Measurements from ENCODE around the gene TNFSF18.

TNFSF18 gene

GRCh38 chr1:173038875-173039554 is 11.7 kb downstream of the TNFSF18 start:
- DNase-seq = peak; percentile 3

- DNase-seq = no peak
Observed at GRCh38 chr1:173024543-173024942, 26.2 kb downstream of the TNFSF18 start.

DNA sequence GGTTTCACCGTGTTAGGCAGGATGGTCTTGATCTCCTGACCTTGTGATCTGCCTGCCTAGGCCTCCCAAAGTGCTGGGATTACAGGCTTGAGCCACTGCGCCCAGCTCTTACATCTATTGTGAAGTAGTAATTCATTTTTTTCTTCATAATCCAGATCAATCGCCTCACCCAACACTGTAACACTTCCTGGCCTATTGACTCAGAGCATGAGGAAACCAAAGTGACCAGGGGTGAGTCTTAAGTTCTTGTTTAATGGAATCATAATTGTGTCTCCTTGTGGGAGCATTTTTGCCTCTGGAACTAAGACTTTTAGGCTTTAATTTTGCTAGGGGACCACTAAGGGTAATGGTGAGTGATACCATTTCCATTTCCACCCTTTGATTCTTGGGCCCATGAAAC is 27.4 kb downstream of the TNFSF18 start:
- DNase-seq = no peak

DNA sequence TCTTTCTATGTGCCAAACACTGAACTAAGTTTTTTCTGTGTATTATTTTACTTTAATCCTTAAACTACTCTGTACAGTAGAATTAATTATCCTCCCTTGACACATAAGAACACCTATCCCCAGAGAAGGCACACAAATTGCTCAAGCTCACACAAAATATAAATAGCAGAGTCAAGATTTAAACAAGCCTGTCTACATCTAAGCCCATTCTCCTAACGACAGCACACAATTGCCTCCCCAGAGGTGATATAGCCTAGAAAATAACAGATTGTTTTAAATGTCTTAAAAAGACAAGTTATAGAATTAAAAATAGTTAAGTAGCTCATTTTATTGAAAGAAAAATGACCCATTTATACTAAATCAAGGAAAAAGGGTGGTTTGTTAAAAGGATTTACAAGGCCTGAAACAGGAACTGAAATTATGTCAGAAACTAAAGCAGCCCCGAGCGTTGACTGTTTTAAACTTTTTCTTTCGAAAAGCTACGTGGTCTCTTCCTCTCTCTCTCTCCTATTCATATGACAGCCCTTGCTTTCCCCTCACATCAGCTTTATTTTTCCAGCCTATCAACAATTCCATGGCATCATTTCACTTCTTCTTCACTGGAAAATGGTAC is 30.5 kb downstream of the TNFSF18 start:
- no peak for DNase-seq

DNA sequence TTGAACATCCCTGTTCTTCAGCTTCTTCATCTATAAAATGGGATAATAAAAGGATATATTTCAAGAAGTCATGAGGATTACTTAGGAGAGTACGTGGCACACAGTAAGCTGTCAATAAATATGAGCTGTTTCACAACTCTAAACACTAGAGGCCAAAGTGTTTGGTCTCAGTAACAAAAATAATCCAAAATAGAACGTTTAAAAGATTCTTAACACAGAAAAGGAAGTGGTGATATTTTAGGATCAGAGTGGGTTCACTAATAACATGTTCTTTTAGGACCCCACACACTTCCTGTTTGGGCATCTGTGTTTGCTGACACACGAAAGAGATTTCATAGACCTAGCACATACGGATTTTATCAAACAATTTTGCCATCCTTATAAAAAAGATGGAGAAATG is 32.9 kb downstream of the TNFSF18 start:
- DNase-seq = no peak

GRCh38 chr1:173016419-173016818 is 34.3 kb downstream of the TNFSF18 start:
- DNase-seq = no peak

DNA sequence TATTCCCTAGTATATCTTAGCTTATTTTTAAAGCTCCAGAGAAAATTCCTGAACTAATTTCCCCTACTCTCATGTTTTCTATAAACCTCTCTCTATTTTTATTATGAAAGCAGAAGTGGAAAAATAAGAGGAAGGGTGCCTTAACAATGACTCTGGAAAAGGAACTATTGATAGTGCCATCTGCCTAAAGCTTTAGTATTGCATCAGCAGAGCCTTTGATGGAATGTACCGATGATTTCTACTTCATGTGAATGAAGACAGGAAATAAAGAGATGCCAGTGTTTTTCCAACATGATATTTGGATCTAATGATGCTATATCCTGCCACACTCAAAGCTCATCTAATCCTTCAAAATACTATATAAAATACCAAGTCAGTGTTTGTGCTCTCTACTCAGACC is 35.1 kb downstream of the TNFSF18 start:
- DNase-seq = no peak

DNA sequence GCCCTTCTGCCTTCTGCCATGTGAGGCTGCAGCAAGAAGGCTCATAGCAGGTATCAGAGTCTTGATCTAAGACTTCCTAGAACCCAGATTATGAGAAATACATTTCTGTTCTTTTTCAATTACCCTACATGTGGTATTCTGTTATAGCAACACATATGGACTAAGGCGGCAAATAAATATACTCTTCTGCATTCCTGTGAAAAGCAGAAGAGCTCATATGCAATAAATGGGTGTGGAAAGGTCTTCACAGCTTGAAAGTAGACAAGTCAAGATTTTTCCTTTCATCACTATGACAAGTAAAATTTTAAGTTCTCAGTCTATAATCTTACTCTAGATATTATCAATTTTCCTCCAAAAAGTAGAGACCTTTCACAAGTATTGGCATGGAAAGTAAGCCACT is 36.6 kb downstream of the TNFSF18 start:
- DNase-seq = no peak

- DNase-seq = no peak
Observed at GRCh38 chr1:173012126-173012525, 38.6 kb downstream of the TNFSF18 start.

- DNase-seq = peak; percentile 3
Observed at GRCh38 chr1:173009597-173009996, 41.1 kb downstream of the TNFSF18 start.

GRCh38 chr1:173005196-173005864 is 45.4 kb downstream of the TNFSF18 start:
- no peak for DNase-seq

GRCh38 chr1:173002891-173003838 is 47.6 kb downstream of the TNFSF18 start:
- no peak for DNase-seq

- no peak for DNase-seq
Observed at GRCh38 chr1:172999349-172999748, 51.4 kb downstream of the TNFSF18 start.

DNA sequence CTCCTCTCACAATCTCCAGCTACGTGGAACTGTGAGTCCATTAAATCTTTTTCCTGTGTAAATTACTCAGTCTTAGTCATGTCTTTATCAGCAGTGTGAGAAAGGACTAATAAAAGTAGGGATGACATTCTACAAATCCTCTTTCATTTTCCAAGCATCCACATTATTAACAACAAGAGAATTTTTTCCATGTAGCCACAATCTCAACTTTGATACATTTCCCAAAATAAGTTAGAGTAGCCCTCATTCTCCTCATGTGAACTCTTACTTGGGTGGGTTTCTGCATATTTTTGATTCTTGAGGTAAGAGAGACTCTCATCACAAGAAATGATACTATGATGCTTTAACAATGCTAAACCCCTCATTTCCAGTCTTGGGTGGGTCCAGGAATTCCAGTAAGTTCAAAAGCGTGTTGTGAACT is 52.8 kb downstream of the TNFSF18 start:
- DNase-seq = no peak

DNA sequence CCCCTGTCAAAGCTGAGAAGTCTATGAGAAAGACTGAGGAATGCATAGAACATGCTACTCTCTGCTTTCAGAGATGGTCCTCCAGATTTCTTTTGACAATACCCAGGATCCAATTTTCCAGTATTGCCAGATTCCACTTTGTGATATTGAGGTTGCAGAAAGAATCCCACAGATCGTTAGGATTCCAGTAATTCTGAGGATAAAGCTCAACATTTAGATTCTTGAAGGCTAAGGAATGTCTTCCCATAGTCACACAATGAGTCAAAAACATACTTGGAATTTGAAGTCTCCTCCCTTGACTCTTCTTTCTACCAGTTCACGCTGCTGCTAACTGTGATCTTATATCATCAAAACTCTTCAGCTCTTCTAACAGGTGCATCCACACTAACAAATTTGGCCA is 57.1 kb downstream of the TNFSF18 start:
- DNase-seq = no peak

- DNase-seq = no peak
Observed at GRCh38 chr1:172991674-172992400, 58.9 kb downstream of the TNFSF18 start.

- DNase-seq = no peak
Observed at GRCh38 chr1:172990598-172991215, 60.0 kb downstream of the TNFSF18 start.

Data from CD4-positive, alpha-beta T cell treated with Interleukin-12 subunit alpha and Interleukin-12 subunit beta, for 1 hour (primary cell).